ENCODE data around the gene FAM222A. TPM values are rescaled to one million over a fixed set of nuclear protein-coding genes. Genes with fewer than 3 reads are reported as not detected.

The FAM222A gene
- total RNA-seq, 1 experiment from 2014 or later = 3.7 TPM

- TF ChIP-seq ZBTB33 (IDR thresholded peaks at IDR 0.05; ENCODE audit: extremely low read depth, insufficient replicate concordance, low read length) (no peak), EGR1 (IDR thresholded peaks at IDR 0.05; ENCODE audit: low read depth) (no peak), ATF3 (IDR thresholded peaks at IDR 0.05) (no peak), FOSL1 (IDR thresholded peaks at IDR 0.05; ENCODE audit: low read depth) (no peak), EZH2 (IDR thresholded peaks at IDR 0.05) (no peak), RAD21 (IDR thresholded peaks at IDR 0.05; ENCODE audit: low read depth) (no peak)
These were observed 49.1 kb downstream of the FAM222A start (continued) for GRCh38 chr12:109762673-109763191.

- ChIA-PET RAD21 (ENCODE audit: low non-redundant PET in 1 of 2, low total read pairs in 2 of 2, uncharacterized antibody in 2 of 2, unreplicated experiment in 2 of 2) (no interaction called here), POLR2A (interaction anchor here (1.6 kb wide), 1 partner anchor 10 kb away, joined by 4 read pairs; no protein-coding TSS in a partner anchor), CTCF (no interaction called here)
- intact Hi-C loops (cut with micrococcal nuclease) = no loop called here
- H3K36me3 ChIP-seq (ENCODE audit: control insufficient read depth in 1 of 2, insufficient read depth in 2 of 2, low read length in 2 of 2) = no peaks in the 10 kb centered on the region
- H3K27ac ChIP-seq (ENCODE audit: low read depth, low read length) = no peak overlapping the region
- H3K4me1 ChIP-seq (ENCODE audit: control insufficient read depth in 1 of 2, insufficient read depth in 2 of 2, low read length in 2 of 2) = peaks cover 0 to 12% of the 10 kb centered on the region in 2 experiments; a peak in 2 of 4 replicates
- no peak overlapping the region for H3K9ac ChIP-seq (ENCODE audit: low read length)
- DNase-seq (ENCODE audit: low read depth, low spot score) (no peak), ATAC-seq (peak; percentile 82)
- BruUV-seq (replicated peaks) = no TSS peak
- no peaks in the 10 kb centered on the region; a peak in 1 of 4 replicates for H3K9me3 ChIP-seq (ENCODE audit: control insufficient read depth in 1 of 2, insufficient read depth in 1 of 2, low read depth in 1 of 2, low read length in 2 of 2)
- no peak overlapping the region for H2AFZ ChIP-seq (ENCODE audit: low read depth, low read length, poor library complexity, severe bottlenecking)
- H3K9me2 ChIP-seq (ENCODE audit: insufficient read depth) = no peaks in the 10 kb centered on the region
- no peaks in the 10 kb centered on the region for H3K27me3 ChIP-seq (ENCODE audit: insufficient read depth, low read length)
- H3K79me2 ChIP-seq (ENCODE audit: insufficient read depth, low read length) = no peaks in the 10 kb centered on the region
- peak overlapping the region; percentile 44 for H3K4me2 ChIP-seq (ENCODE audit: low read length)
- H4K20me1 ChIP-seq (ENCODE audit: insufficient read depth) = no peaks in the 10 kb centered on the region
- H3K4me3 ChIP-seq (replicated peaks in 1 of 2; ENCODE audit: low read depth in 1 of 2, low read length in 2 of 2) = no peak overlapping the region
- no peak for TF ChIP-seq CTCF (IDR thresholded peaks at IDR 0.05 in 2 of 3, conservative IDR thresholded peaks at IDR 0.05 in 1 of 3; ENCODE audit: borderline replicate concordance in 1 of 3, insufficient read depth in 1 of 3, low read depth in 2 of 3, low read length in 2 of 3)
- no peak; the same call in 1 of the 2 replicates for TF ChIP-seq SP1 (IDR thresholded peaks at IDR 0.05; ENCODE audit: low read depth)
- no peak for TF ChIP-seq ZFX (IDR thresholded peaks at IDR 0.05)
- TF ChIP-seq ELF1 (IDR thresholded peaks at IDR 0.05; ENCODE audit: borderline replicate concordance, low read depth) = no peak
- no peak for TF ChIP-seq SRF (IDR thresholded peaks at IDR 0.05; ENCODE audit: low read depth)
- peak; percentile 25; the same call in 1 of the 2 replicates for TF ChIP-seq POLR2AphosphoS5 (IDR thresholded peaks at IDR 0.05; ENCODE audit: low read depth, low read length)
- TF ChIP-seq CBX3 (IDR thresholded peaks at IDR 0.05; ENCODE audit: low read depth) = peak; percentile 89
- TF ChIP-seq MAX (IDR thresholded peaks at IDR 0.05) = peak; percentile 57
- no peak for TF ChIP-seq POLR2A (IDR thresholded peaks at IDR 0.05; ENCODE audit: borderline replicate concordance, extremely low read depth, insufficient read depth, insufficient read length)
- TF ChIP-seq CEBPB (IDR thresholded peaks at IDR 0.05; ENCODE audit: low read depth) = no peak
- no peak; the same call in 1 of the 2 replicates for TF ChIP-seq FOSL1 (IDR thresholded peaks at IDR 0.05; ENCODE audit: low read depth)
- no peak for TF ChIP-seq EZH2 (IDR thresholded peaks at IDR 0.05)
- no peak for TF ChIP-seq REST (IDR thresholded peaks at IDR 0.05; ENCODE audit: low read depth)
- no peak for TF ChIP-seq ZNF274 (IDR thresholded peaks at IDR 0.05; ENCODE audit: low read depth, low read length)
These were observed 49.7 kb downstream of the FAM222A start for GRCh38 chr12:109763201-109763841.
